Medulla oblongata (tissue), 1 donor: ENCODE results near the gene SF3B5.
"Not testable (repeated sequence)": the region's sequence is repeated elsewhere in the genome, so short reads cannot be mapped to it uniquely, and the experiment has no call there.

Experiments
- DNase-seq: peaks from one replicate; pipeline ENCODE4 v3.0.0-alpha.2; 2015; ENCODE audit errors: extremely low spot score

The SF3B5 gene

DNA sequence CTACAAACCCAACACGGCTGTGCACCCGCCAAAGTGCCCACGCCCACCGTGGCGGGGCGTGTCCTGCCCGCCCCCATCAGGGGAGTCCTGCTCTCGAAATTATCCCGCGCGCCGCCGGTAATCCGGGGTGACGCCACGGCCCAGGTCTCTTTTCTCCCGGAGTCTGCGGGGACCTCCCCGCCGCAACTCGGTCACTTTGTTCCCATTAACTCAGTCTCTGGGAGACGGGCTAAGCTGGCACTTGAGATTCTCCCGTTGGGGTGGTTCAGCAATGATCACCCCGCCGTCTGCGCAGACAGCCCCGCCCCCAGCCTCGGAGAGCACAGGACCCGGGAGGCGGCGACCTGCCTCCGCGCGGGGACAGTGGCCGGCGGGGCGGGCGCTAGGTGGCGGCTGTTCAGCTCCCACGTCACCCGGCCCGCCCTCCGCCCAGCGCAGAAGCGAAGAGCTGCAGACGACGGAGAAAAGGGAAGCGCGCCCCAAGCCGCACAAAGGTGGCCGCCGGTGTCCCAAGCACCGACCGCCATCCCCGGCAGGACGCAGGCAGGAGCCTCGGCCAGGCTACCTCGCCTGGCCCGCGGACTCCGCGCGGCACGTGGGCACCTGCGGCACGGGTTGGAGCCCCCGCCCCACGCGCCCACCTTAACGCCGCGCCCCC is 31.5 kb downstream of the SF3B5 start:
- peak; percentile 74 for DNase-seq

DNA sequence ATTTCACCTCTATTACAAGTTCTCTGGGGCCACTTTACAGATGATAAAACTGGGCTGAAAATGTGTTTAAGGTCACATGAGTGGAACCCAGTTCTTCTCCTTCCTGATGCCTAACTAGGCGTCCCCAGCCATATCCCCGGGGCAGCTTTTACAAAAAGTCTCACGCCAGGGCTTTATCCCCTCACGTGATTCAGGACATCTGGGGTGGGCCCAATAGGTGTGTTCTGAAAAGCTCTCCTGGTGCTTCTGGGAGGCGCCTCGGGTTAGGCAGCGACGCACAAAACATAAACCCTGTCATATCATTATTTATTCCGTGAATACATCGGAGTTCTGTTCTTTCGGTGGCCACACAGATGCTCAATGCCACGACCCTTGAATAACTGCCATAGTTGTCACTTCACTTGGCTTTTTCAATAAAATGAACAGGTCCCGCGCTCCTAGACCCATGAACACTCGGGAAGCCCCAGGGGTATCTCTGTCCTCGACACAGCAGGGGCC is 32.1 kb downstream of the SF3B5 start:
- DNase-seq: peak; percentile 16

DNA sequence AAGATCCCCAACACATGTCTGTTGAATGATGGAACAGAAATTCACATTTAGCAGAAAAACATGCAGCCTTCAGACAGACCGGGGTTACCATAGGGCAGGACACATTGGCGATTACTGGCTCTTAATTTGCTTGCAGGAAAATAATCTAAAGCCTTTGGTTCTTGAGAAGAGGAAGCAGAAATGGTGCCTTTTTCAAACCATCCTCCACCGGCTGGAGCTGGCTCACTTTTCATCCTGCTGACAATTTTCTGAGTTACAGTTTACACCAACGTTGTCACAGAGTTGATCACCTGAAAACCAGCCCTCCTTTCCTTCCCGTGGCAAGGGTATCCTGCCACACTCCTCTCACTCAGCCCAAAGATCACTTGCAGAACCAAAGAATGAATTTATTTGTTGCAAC is 32.6 kb downstream of the SF3B5 start:
- DNase-seq: peak; percentile 11

DNA sequence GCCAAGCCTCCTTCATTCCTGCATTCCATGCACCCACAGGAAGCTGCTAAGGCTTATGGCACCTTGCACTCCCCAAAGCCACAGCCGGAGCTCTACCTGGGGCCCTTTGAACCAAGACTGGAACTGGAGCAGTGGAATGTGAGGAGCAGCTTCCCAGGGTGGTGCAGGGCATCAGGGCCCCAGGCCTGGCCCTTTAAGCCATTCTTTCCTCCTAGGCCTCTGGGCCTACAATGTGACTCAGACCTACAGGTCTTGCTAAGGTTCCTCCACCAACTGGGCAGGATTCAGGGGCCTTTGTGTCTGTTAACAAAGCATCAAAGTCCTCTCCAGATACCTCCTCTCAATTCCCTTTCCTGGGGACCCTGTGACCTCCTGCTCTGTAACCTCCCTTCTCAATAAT is 36.2 kb downstream of the SF3B5 start:
- no peak for DNase-seq

DNA sequence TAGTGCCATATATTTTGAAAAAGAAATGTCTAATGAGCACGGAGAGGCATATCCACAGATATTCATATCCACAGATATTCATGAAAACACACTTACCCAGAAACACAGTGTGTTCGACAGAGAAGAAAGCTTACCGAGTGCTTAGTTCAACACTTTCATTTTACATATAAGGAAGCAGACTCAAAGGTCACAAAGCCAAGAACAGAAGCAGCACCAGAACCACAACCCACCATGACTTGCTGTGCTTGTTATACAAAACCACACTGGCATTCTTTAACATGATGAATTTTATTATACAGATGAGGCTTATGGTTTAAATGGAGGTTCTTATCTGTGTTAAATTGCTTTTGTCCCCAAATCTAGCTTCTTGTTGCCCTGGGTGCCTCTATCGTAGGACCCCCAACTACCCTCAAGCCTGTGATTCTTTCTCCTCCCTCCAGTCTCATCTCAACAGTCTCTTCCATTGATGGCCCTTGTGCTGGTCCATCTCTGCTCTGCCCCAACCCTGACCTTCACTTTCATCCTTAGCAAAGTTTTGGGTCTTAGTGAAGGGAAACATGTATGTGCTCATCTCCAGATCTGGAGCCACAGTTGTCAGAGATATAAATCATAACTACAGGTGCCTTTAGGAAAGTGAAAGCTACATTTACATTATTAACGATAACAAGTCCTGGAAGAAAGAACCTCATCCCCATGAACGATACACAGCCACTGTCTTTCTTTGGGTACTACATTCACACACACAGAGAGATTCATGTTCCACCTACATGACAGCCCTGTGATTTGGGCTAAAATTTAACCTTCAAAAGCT is 40.0 kb downstream of the SF3B5 start:
- DNase-seq: peak; percentile 21

DNA sequence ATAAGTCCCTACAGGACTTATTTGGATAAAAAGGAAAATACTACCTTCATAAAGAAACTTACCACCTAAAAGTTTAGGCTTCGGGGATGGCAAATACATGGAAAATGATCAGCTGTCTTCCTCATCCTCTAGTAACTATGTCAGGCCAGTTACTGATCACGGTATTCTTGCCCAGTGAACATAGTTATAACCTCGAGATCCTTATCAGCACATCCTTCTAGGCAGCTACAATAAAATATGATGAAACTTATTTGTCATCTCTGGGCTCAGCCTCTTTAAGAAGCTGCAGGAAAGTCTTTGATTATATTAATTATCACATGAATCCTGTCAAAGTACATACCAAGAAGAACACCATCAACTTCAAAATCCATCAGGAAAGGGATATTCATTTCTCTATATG is 41.8 kb downstream of the SF3B5 start:
- no peak for DNase-seq

DNA sequence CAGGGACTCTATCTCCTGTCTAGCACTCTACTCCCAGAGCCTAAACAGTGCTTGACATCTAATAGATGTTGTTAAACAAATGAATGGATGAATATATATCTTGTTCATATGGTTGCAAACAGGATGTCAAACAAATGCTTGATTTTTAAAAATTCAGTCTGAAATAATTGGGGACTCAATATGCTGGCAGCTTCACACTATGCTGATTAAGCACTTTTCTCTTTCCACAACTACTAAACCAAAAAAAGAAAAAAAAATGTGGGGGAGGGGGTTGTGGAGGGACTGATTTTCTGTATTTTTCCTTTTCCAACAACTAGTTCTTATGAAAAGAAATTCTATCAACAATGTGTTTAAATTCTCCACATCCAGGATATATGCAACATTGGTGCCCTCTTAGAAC is 42.9 kb downstream of the SF3B5 start:
- no peak for DNase-seq

DNA sequence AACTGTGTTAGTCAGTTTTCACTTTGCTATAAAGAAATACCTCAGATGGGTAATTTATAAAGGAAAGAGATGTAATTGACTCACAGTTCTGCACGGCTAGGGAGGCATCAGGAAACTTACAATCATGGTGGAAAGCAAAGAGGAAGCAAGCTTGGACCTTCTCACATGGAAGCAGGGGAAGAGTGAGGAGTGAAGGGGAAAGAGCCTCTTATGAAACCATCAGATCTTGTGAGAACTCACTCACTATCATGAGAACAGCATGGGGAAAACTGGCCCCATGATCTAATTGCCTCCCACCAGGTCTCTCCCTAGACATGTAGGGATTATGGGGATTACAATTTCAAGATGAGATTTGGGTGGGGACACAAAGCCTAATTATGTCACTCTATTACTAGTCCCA is 46.0 kb downstream of the SF3B5 start:
- DNase-seq: no peak

DNA sequence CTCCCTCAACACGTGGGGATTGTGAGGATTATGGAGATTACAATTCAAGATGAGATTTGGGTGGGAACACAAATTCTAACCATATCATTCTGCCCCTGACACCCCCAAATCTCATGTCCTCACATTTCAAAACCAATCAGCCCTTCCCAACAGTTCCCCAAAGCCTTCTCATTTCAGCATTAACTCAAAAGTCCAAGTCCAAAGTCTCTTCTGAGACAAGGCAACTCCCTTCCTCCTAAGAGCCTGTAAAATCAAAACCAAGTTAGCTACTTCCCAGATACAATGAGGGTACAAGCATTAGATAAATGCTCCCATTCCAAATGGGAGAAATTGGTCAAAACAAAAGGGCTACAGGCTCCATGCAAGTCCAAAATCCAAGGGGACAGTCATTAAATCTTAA is 47.7 kb downstream of the SF3B5 start:
- DNase-seq: no peak

DNA sequence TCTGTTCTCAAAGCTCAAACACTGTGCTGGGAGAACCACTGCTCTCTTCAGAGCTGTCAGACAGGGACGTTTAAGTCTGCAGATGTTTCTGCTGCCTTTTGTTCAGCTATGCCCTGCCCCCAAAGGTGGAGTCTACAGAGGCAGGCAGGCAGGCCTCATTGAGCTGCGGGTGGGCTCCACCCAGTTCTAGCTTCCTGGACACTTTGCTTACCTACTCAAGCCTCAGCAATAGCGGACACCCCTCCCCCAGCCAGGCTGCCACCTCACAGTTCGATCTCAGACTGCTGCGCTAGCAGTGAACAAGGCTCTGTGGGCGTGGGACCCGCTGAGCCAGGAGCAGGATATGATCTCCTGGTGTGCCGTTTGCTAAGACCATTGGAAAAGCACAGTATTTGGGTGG is 48.7 kb downstream of the SF3B5 start:
- DNase-seq: not testable (repeated sequence)

DNA sequence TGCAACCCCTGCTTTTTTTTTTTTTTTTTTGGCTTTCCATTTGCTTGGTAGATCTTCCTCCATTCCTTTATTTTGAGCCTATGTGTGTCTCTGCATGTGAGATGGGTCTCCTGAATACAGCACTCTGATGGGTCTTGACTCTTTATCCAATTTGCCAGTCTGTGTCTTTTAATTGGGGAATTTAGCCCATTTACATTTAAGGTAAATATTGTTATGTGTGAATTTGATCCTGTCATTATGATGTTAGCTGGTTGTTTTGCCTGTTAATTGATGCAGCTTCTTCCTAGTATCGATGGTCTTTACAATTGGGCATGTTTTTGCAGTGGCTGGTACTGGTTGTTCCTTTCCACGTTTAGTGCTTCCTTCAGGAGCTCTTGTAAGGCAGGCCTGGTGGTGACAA is 50.4 kb downstream of the SF3B5 start:
- not testable (repeated sequence) for DNase-seq
